ENCODE measurements around the gene PPP4C.

The PPP4C gene

DNA sequence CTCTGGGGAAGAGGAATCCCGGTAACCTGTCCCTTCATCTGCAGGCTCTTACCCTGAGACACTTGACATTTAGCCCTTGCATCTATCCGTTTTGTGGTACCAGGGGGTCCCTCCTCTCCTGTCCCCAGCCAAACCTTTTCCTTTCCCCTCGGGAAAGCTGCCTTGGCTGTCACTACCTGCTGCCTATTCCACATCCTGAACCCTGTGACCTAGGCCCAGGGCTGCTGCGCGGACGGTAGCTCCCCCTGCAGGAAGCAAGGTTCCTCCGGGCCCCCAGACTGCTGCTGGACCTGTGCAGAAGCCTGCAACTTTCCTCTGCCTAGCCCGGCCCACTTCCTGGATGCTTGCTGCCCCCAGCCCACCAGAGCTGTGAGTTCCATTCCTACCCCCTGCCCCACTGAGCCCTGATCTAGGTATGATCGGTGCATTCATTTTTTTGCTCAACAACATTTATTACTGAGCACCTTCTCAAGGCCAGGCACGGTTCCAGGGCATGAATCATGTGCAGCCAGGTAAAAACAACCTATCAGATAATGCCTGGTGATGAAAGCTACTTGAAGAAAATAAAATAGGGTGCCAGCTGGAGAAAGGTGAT lies 20.7 kb upstream of the PPP4C start:
- peak; percentile 60 for DNase-seq (ENCODE audit: low read depth)

DNA sequence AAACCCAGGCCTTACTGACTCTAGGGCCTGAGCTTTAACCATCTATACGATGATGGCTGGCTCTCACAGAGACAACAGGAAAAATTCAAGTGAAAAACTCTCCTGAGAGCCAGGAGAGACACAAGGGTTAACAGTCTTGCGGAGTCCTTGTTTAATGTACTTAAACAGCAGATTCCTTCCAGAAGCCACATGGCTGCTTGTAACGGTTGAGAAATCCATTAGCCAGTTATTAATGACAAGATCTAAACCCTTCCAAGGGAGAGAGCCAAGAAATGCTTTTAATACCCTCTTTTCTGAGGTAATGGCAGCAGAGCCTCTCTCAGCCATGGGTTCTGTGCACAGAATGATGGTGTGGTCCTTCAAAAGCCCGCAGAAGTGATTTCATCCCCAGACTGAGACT lies 15.4 kb upstream of the PPP4C start:
- no peak for DNase-seq (ENCODE audit: low read depth)

DNA sequence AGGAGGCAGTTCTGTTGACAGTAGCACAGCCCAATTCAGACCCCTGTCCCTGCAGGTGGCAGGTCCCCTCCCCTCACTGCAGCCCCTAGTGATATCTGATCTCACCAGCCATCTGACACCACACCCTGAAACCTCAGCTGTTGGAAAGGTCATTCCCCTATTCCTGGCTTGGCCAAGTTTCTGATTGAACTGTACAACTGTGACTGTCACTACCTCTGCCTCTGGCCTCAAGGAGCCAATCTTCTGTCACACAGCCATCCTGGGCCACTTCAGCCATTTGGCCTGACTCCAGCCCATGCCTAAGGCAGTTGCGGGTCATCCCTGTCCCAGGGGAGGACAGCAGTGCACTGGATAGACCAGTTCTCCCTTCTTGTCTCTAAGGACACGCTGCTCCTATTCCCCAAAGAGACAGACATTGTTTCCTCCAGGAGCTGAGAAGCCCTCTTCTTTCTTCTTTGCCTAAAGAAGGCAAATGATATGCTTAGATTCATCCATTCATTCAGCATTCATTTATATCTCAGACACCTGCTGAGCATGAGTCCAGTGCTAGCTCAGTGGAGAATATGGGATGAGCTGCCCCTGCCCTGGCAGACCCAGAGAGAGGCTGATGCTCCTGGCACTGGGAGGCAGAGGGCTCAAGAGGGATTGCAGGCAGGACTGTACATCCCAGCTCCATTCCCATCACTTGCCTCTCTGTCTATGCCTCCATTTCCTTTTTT lies 14.8 kb upstream of the PPP4C start:
- no peak for DNase-seq (ENCODE audit: low read depth)

DNA sequence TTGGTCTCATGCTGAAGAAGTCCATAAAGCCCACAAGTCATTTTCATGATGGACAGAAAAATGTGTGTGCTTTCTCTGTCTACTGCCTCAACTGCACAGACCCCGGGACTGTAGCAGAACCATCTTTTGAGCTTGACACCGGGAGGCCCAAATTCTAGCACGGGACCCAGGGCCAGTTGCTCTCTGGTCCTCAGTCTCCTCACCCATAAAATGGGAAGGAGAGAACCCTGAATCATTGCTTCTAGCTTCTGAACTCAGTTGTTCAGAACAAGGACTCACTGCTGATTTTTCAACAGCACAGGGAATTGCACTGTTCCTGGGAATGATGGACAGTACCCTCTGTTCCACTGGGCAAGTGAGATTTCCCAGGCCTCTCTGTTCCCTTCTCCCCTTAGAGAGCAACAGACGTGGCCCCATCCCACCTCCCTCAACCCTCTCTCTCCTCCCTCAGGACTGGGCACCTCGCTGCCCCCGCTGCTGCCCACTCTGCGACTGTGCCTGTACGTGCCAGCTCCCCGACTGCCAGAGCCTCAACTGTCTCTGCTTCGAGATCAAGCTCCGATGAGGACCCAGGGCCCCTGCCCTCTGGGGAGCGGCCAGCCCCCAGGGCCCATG lies 12.4 kb upstream of the PPP4C start:
- DNase-seq (ENCODE audit: low read depth), result no peak

DNA sequence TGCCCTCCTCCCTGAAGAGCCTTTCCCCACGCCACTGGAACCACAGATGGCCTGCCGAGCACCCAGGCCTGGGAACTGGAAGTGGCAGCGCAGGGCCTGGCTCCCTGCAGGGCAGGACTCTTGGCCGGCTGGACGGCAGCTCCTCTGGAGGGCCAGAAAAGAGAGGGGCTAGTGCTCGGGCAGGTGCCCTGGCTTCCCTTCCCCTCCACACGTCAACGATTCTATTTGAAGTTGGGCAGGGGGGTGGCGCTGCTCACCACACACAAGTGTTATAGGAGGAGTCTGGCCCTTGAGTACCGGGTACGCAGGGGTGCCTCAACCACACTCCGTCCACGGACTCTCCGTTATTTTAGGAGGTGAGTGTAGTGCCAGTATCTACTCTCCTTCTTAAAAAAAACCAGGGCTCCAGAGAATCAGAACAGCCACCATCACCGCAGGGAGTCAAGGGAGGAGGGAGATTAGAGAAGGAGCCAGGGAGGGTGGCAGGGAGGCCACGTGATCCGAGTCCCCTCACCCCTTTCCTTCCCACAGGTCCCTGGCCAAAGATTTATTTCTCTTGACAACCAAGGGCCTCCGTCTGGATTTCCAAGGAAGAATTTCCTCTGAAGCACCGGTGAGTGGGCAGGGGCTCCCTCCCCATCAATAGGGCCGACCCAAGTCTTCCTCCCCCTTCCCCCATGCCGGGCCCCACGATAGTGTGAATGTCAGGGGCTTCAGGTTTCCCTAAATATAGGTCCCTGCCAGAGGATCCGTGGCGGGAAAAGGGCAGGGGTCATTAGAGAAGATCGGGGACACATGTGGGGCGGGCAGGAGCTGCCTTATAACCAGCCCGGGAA lies 11.7 kb upstream of the PPP4C start:
- DNase-seq (ENCODE audit: low read depth), result peak; percentile 65

DNA sequence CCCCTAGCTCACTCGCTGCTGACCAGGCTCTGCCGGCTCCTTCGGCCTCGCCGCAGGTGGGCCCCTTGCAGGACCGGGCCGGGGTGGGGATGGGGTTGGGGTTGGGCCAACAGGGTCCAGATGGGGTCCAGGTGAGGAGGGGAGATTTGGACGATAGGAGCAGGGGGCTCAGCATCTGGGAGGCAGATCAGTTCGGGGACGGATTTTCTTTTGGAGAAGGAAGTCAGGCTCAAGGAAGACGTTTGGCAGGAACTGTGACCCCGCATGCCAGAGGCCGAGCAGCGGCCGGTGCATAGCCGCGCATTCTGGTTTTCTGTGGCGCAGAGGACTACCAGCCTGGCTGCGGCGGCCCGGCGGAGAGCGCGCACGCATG lies 11.1 kb upstream of the PPP4C start:
- DNase-seq (ENCODE audit: low read depth), result no peak

DNA sequence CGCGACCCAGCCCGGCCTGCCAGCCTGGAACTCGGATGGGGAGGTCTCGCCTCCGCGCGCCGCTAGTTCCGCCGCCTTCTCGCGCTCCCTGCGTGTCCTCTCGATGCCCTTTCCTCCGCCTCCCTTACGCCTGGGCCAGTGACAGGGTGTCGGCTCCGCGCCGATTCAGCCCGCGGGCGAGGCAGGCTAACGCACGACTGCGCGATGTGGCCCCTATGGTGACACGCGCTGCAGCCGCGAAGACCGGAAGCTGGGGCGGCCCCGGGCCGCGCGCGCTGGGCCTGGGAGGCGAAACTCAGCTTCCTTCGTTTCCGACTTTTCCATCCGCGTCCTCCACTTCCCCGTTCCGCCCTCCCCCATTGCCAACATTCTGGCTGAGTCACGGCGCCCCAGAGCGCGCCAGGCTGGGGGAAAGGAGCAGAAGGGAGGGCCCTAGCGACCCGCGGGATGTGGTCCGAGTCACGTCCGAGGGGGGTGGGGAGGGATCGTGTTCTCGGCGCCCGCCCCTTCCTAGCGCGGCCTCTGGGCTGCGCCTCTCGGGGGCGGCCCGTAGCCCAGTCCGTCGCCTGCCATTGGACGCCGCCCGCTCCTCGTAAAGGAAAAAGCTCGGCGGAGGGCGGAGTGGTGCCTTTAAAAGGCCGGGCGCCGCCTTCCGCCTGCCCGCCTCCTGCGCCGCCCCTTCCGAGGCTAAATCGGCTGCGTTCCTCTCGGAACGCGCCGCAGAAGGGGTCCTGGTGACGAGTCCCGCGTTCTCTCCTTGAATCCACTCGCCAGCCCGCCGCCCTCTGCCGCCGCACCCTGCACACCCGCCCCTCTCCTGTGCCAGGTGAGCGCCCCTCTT lies 10.5 kb upstream of the PPP4C start, which contains the start of gene ALDOA:
ALDOA (plus strand) TSS at position 659 of the 841 bp plus-strand sequence. CDS start 1,138 bp downstream, outside the sequence.
- DNase-seq (ENCODE audit: low read depth), result peak; percentile 97

DNA sequence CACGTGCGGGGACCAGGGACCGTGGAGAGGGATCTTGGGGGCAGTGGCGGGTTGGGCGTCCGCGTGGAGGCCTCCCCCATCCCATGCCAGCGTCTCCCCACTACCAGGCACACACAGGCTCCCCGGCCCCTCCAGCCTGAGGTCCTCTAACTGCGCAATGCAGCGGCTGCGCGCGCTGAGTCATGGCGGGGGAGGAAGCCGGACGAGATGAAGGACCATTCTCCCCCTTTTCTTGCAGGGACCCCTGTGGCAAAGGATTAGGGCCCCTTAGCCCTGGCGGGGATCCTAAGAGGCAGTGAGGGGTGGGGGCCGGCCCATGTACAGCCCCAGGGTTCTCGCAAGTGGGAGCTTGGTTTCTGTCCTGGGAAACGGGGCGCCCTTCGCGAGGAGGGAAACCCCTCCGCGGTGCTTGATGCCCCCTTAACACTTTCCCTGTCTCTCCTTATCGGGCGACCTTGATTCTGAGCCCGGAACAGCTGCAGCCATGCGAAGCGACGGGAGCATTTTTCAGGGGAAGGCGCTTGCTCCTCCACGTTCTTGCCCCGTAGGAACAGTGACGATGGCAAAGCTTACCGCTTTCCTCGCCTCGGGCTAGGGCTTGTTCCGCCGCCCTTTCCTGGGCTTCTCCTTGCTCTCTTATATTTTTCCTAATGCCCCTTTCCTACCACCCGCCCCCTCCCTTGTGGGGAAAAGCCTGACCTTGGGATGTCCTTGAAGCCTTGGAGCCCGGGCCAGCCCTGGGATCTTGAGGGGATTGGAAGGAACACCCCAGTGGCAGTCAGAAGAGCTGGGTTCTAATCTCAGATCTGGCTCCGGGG lies 9.6 kb upstream of the PPP4C start:
- DNase-seq (ENCODE audit: low read depth), result peak; percentile 31

DNA sequence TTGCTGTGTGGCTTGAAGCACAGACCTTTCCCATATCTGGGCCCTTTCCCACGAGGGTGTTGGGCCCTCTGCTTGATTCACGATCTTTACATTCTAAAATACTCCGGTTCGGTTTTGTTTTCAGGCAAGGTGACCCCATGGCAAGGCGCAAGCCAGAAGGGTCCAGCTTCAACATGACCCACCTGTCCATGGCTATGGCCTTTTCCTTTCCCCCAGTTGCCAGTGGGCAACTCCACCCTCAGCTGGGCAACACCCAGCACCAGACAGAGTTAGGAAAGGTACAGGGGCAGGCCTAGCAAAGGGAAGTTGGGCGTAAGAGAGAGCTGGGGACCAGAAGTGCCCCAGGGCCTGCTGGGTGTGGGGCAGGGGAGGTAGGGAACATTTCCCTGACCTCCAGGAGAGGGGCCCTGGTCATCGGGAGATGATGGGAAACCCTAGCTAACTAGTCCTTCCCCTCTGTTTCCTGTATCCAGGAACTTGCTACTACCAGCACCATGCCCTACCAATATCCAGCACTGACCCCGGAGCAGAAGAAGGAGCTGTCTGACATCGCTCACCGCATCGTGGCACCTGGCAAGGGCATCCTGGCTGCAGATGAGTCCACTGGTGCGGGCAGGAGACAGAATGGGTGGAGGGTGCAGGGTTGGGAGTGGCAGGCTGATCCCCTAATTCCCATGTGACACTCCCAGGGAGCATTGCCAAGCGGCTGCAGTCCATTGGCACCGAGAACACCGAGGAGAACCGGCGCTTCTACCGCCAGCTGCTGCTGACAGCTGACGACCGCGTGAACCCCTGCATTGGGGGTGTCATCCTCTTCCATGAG lies 8.8 kb upstream of the PPP4C start:
- no peak for DNase-seq (ENCODE audit: low read depth)

DNA sequence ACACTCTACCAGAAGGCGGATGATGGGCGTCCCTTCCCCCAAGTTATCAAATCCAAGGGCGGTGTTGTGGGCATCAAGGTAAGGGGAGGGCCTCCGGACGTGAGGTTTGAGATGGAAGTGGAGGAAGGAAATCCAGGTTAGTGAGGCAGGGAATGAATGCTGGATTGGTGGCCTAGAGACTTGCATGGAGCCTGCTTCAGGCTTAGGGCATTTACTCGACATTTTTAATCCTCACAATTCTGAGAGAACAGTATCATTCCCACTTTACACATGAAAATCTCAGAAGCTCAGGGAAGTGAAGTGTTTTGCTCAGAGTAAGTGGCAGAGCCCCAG lies 8.2 kb upstream of the PPP4C start:
- DNase-seq (ENCODE audit: low read depth), result no peak

DNA sequence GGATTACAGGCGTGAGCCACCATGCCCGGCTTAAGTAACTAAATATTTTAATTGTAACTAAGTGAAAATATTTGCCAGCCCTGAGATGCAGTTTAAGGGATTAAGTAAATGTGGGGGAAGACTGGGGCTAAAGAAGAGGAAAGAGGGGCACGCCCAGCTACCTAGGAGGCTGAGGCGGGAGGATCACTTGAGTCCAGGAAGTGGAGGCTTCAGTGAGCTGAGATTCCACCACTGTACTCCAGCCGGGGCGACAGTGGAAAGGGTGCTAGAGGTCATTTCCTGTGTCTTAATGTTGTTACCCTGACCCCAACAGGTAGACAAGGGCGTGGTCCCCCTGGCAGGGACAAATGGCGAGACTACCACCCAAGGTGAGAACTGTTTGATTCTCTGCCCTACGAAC lies 7.5 kb upstream of the PPP4C start:
- DNase-seq (ENCODE audit: low read depth), result no peak

DNA sequence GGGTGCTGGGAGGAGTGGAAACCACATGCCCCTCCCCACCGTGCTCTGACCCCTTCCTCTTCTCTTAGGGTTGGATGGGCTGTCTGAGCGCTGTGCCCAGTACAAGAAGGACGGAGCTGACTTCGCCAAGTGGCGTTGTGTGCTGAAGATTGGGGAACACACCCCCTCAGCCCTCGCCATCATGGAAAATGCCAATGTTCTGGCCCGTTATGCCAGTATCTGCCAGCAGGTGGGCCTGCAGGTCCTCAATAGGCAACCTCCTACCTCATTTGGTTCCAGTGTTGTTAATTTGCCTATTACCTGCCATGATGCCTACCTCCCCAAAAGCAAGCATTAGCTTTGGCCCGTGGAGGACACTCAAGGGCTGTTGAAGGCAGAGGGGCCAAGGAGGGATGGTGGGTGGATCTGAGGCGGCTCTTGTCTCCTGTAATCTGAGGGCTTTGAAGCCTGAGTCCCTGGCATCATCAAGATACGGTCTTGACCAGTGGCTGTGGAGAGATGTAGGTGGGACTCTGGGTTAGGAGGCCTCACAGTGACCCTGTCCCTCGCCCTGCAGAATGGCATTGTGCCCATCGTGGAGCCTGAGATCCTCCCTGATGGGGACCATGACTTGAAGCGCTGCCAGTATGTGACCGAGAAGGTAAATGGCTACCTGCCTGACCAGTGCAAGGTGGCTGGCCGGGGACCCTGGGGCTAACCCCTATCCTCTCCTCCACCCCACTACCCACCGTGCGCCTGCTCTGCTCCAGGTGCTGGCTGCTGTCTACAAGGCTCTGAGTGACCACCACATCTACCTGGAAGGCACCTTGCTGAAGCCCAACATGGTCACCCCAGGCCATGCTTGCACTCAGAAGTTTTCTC lies 6.8 kb upstream of the PPP4C start:
- DNase-seq (ENCODE audit: low read depth), result peak; percentile 51

DNA sequence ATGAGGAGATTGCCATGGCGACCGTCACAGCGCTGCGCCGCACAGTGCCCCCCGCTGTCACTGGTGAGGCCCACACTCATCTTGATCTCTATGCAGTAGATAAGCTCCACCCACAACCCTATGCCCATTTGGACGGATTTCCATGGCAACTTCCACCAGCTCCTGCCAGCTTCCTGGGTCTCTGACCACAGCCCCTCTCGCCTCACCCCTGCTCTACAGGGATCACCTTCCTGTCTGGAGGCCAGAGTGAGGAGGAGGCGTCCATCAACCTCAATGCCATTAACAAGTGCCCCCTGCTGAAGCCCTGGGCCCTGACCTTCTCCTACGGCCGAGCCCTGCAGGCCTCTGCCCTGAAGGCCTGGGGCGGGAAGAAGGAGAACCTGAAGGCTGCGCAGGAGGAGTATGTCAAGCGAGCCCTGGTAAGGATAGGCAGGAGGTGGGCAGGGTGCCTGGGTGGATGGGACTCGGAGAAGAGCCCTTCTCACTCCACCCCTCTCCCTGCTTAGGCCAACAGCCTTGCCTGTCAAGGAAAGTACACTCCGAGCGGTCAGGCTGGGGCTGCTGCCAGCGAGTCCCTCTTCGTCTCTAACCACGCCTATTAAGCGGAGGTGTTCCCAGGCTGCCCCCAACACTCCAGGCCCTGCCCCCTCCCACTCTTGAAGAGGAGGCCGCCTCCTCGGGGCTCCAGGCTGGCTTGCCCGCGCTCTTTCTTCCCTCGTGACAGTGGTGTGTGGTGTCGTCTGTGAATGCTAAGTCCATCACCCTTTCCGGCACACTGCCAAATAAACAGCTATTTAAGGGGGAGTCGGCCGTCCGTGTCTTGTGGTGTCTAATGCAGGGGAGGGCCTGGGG lies 6.0 kb upstream of the PPP4C start:
- no peak for DNase-seq (ENCODE audit: low read depth)

DNA sequence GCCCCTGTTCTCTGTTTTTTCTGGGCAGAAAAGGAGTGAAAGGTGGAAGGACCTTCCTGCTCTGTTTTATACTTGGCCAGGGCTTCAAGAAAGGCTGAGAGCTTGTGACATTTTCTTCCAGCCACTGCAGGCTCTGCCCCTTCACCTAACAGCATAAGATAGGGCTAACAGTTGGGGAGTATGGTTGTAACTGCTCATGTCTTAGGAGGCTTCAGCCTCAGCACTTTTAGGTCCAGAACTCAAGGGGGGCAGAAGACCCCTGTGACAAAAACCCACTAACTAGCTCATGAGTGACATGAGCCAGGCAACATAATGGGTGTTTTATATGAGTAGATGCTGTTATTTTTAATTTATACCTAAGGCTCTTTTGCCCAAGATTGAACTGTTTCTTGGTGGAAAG lies 5.3 kb upstream of the PPP4C start:
- DNase-seq (ENCODE audit: low read depth), result no peak

DNA sequence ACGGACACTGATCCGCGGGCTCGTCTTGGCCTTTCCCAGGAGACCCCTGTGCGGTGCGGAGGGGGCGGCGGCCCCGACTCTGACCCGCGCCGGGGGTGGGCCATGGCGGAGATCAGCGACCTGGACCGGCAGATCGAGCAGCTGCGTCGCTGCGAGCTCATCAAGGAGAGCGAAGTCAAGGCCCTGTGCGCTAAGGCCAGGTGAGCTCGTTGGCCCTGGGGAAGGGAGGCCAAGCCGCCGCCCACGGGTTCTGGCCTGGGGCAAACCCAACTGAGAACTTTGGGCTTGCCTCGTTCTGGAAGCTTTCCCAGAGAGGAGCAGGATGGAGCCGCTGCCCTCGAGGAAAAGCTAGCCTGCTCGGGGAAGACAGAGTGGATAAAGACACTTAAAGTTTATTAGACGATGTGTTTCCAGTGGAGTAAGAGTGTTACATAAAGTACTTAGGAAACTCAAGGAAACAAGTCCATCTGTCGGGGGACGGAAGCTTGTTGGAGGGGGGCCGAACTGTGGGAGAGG lies 540 bp downstream of the PPP4C start:
- DNase-seq (ENCODE audit: low read depth), result no peak

DNA sequence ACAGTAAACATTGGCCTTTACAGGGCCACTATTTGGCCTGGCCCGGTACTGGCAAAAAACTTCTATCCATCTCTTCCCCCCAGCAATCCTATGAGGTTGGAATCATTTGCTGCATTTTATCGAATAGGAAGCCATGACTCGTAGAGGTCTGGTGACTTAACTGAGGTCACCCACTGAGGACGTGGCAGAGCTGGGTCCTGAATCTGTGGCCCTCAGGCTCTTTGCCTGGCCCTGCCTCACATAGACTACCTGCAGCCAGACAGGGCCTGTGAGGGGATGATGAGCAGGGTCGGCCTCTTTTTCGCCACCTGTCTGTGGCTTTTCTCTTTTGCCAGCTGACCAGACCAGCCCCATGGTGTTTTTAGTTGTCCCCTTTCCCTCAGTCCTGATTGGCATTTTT lies 1.9 kb downstream of the PPP4C start:
- DNase-seq (ENCODE audit: low read depth), result no peak

DNA sequence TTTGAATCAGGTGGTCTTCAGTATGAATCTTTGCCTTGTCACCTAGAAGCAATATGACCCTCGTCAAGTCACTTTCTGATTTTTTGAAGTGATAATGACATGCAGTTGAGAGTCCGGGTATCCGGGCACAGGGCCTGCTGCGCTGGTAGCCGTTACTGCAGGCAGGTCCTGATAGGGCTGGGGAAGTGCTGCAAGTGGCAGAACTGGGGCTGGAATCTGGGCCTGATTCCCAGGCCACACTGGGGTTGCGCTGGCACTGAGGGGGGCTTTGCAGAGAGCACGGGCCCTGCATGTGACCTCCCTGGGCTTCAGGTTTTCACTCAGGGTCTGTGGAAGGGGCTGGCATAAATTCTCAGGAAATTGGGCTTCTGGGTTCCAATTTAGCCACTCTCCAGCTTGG lies 3.0 kb downstream of the PPP4C start:
- DNase-seq (ENCODE audit: low read depth), result no peak

DNA sequence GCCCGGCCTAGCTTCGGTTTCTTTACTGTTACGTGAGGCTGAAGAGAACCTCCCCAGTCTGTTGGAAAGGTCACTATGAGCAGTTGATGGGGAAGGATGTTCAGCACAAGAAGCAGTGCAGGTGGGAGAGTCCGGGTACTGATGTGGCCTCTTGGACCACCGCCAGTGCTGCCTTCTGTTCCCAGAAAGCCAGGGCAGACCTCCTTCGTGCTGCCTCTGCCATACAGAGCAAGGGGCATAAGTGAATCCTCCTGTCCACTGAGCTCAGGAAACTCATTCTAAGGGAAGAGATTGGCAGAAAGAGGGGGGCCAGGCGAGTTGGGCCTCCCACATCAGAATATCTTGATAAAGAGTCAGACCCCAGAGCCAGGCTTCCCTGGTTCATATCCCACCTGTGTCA lies 3.7 kb downstream of the PPP4C start:
- no peak for DNase-seq (ENCODE audit: low read depth)

All from activated T-cell treated with anti-CD3 and anti-CD28 coated beads for 48 hours (primary cell).